HG03558 (cell line): Measurements from ENCODE around the gene USP13.
"Not testable (repeated sequence)": the region's sequence is repeated elsewhere in the genome, so short reads cannot be mapped to it uniquely, and the experiment has no call there.

ENCODE experiments used
- ATAC-seq: cut with Tn5 transposase; IDR thresholded peaks from one replicate; pipeline ENCODE4 v1.9.1; 2021; ENCODE audit warnings: moderate number of reproducible peaks; ENCODE audit not compliant: unreplicated experiment; ENCODE audit errors: extremely low read depth

USP13 gene

GRCh38 chr3:179655236-179655635 lies 2.4 kb downstream of the USP13 start:
- no peak for ATAC-seq

- ATAC-seq, result no peak
Measured at GRCh38 chr3:179658606-179659005, 5.8 kb downstream of the USP13 start.

- no peak for ATAC-seq
Measured at GRCh38 chr3:179660872-179661271, 8.0 kb downstream of the USP13 start.

GRCh38 chr3:179661777-179662176 lies 8.9 kb downstream of the USP13 start:
- ATAC-seq, result no peak

- no peak for ATAC-seq
Measured at GRCh38 chr3:179663093-179663492, 10.3 kb downstream of the USP13 start.

- ATAC-seq, result no peak
Measured at GRCh38 chr3:179666030-179666429, 13.2 kb downstream of the USP13 start.

- no peak for ATAC-seq
Measured at GRCh38 chr3:179666436-179667035, 13.7 kb downstream of the USP13 start.

- ATAC-seq, result no peak
Measured at GRCh38 chr3:179668429-179668828, 15.6 kb downstream of the USP13 start.

- ATAC-seq, result no peak
Measured at GRCh38 chr3:179670311-179670710, 17.5 kb downstream of the USP13 start.

GRCh38 chr3:179671309-179671708 lies 18.5 kb downstream of the USP13 start:
- ATAC-seq, result no peak

GRCh38 chr3:179671747-179672242 lies 19.0 kb downstream of the USP13 start:
- no peak for ATAC-seq

- ATAC-seq, result no peak
Measured at GRCh38 chr3:179672918-179673317, 20.1 kb downstream of the USP13 start.

- no peak for ATAC-seq
Measured at GRCh38 chr3:179673523-179673922, 20.7 kb downstream of the USP13 start.

GRCh38 chr3:179676081-179676480 lies 23.2 kb downstream of the USP13 start:
- no peak for ATAC-seq

GRCh38 chr3:179677884-179678283 lies 25.0 kb downstream of the USP13 start:
- ATAC-seq, result no peak

GRCh38 chr3:179681492-179682263 lies 28.8 kb downstream of the USP13 start:
- ATAC-seq, result no peak

GRCh38 chr3:179682426-179683080 lies 29.7 kb downstream of the USP13 start:
- no peak for ATAC-seq

GRCh38 chr3:179683286-179683685 lies 30.4 kb downstream of the USP13 start:
- not testable (repeated sequence) for ATAC-seq

- ATAC-seq, result no peak
Measured at GRCh38 chr3:179687967-179688535, 35.2 kb downstream of the USP13 start.

- no peak for ATAC-seq
Measured at GRCh38 chr3:179688850-179689249, 36.0 kb downstream of the USP13 start.

GRCh38 chr3:179694731-179695130 lies 41.9 kb downstream of the USP13 start:
- no peak for ATAC-seq
